T47D (cell line): ENCODE measurements around the gene ADAM10.

Source experiments
- DNase-seq, 2 experiments: peaks; one replicate each; pipeline versions ENCODE4 v3.0.0 to v3.0.0-alpha.2; 2011 to 2012; ENCODE audit warnings: low read depth in 1 of 2, low spot score in 1 of 2
- JUND ChIP-seq: IDR thresholded peaks from 2 replicates; pipeline ENCODE4 v1.6.1; 2012; ENCODE audit warnings: low read depth
- in situ Hi-C: cut with HindIII; loops from 2 replicates; pipeline ENCODE4 v1.10.0; 2016; ENCODE audit warnings: low sequenced_read_pairs, low pct_unique_long_range_greater_than_20kb

Gene ADAM10

DNA sequence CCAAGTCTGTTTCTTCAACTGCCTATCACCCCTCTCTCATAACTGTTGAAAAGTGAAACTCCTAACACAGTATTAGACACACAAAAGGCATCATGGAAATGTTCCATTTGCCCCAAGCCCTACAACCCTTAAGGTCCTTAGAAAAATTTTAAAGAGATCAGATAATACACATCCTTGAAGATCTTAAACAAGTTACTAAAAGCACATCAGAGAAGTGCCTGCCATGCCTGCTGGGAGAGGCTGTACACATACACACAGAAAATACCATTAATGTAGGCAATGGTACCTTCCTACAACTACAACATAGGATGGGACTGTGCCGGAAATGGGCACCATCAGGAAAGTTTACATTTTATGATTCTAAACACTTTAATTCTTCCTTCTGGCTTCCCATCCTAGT, 3.3 kb downstream of the ADAM10 start:
- no peak for DNase-seq
- in situ Hi-C loops, result no loop called here
- TF ChIP-seq JUND, result no peak

DNA sequence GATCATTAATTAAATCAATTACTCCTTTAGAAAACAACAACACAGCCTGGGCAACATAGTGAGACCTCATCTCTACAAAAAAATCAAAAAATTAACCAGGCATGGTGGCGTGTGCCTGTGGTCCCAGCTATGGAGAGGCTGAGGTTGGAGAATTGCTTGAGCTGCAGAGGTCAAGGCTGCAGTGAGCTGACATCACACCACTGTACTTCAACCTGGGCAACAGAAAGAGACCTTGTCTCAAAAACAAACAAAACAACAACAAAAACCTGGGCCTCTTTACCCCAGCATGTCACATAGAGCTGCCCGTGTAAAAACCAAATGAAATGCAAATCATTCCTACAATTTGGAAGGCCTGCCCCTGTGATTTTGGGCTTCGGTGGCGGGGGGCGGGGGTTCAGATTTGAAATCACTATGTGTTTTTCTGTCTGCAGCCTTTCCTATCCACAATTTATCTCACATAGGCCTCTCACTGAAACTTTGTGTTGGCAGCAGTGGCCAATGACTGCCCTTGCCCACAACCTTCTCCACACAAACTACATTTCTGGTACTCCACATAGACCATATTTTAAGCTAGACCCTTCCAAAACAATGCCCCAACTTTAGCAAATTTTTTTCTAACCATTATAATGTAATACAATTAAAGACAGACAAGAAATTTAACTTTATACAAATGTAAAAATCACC, 6.5 kb downstream of the ADAM10 start:
- in situ Hi-C loops, result no loop called here
- DNase-seq, result no peak
- TF ChIP-seq JUND, result no peak

DNA sequence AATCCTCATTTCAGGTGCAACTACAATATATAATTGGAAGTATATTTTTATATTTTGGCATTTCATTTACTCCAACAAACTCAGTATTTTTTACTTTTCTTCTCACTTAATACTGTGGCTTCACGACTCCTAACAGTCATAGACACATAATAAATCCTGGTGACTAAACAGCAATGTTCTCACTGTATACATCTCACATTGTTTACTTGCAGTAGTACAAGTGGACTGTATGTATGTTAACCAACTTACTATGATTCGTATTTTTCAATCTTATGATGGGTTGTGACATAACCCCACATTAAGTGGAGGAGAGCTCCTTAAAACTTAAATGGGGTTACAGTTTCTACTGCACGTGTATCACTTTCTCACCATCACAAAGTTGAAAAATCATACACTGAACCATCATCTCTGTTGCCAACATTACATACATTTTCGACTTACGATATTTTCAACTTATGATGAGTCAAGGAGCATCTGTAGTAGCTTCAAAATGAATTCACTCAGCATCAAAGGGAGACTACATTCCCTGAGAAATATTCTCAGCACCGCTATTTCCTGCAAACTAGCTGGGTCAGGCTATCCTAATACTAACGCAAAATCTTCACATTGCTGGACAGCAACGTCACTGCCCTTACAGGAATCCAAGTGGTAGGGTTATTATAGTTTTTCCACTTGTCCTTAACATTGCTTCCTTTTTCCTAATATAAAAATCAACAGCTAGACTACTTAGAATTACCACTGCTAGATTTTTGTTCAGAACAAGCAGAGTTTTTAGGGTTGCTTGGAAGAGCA, 7.3 kb downstream of the ADAM10 start:
- DNase-seq, result no peak
- in situ Hi-C loops, result no loop called here
- no peak for TF ChIP-seq JUND

DNA sequence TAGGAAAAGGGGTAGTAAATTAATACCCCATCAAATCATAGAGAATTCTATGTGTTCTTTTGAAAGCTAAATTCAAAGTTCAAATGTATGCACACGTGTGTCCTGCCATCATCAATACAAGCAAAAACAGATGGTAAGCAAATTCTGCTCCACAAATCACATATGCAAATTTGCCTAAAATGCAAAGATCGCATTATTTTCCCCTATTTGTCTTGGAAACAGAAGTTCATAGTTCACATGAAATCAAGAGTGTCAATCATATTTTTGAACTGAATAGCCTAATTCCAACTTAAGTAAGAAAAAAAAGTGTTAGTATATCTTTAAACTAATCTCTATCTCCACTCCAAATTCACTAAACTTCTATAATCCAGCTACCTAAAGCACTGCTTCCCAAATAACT, 8.5 kb downstream of the ADAM10 start:
- no peak for TF ChIP-seq JUND
- no peak for DNase-seq
- in situ Hi-C loops, result no loop called here

DNA sequence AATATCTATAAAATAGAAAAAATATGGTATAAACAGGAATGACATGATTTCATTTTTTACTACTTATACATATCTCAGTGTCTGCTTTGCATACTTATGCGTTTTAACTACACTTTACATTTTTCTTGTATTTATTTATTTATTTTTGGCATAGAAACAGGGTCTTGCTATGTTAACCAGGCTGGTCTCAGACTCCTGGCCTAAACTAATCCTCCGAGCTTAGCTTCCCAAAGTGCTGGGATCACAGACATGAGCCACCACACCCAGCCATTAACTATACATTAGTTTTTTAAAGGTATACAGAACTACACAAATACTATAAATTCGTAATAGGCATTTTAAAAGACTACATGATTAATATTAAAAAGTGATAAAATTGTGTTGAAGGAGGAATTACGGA, 9.1 kb downstream of the ADAM10 start:
- in situ Hi-C loops, result no loop called here
- DNase-seq, result no peak
- no peak for TF ChIP-seq JUND

DNA sequence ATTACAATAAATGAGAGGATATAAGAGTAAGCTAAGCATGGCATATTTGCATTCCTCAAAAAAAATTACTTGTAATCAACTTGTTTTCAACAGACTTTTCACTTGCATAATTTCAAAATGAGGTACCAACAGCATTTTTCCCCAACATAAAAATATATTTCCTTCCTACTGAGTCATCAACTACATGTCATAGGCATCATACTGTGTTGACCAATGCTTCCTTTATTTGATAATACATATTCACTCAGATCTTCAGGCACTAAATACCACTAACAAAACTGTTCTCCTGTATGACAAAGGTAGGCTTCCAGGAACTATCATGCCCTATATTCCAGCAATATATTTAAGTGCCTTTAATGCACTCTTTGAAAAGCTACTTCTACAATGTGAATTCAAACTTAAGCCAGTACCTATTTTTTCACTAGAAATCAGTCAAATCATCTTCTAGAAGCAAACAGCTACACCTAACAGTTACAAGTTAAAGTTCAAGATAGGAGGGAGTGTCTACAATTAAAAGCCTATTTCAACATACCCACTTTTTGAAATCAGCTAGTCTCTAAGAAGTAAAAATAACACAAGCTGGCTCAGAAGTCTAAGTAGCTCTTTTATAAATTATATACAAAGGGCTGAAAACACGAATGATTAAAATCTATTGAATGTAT, 11.3 kb downstream of the ADAM10 start:
- no peak for TF ChIP-seq JUND
- in situ Hi-C loops, result no loop called here
- no peak for DNase-seq

DNA sequence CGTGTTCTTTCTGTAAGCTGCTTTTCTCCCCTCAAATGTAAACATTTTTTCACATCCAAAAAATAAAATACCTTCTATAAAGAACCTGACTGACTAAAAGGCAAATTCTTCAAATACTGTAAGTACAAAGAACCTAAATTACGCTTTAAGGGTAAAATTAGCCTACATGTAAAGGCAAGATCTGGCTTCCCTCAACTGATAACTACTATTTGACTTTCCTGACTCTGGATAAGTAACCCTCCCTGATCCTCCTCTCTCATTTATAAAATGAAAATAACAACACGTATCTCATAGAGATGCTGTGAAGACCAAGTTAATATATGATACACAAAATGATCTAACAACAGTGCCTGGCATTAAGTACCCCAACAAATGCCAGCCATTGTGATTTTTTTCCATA, 12.2 kb downstream of the ADAM10 start:
- in situ Hi-C loops, result no loop called here
- no peak for DNase-seq
- no peak for TF ChIP-seq JUND

DNA sequence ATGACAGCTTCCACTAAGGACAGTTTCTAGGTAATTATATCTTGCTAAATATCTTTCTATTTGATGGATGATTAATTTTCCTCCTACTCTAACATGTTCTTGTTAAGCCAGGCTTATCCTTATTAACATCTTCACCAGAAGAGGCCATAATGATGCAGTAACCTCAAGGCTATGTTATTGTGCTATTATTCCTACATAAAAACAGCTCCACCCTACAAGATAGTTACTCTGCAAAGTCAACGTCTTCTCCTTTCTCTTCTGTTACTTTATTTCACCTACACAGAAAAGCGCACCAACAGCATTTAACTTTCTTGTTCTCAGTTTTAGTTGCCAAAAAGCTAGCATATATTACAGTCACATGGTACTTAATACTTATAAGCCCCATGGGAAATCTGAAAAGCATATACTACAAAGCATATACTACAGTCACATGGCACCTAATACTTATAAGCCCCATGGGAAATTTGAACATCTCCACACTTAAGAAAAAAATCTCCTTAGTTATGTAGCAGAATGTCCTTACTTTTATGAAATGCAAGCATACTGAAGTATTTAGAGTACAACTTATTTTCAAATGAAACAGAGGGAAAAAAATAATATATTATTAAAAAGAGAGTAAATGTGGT, 13.4 kb downstream of the ADAM10 start:
- no peak for TF ChIP-seq JUND
- DNase-seq, result no peak
- in situ Hi-C loops, result no loop called here

DNA sequence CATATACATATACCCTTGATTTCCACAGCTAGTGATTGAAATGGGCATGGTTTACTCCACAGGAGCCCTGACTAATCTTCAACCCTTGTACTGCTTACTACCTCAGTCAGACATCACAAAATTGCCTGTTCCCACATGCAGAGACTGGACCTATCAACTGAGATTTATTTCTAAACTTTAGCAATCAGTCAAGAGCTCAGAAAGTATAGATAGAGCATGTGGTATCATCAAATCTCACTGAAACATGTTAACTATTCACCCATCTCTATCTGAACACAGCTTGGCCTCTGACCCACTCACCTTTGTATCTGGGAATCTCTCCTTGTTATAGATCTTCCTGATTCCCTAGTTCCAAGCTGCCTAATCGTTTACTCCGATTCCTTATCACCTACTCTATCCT, 14.6 kb downstream of the ADAM10 start:
- no peak for DNase-seq
- no peak for TF ChIP-seq JUND
- in situ Hi-C loops, result no loop called here

DNA sequence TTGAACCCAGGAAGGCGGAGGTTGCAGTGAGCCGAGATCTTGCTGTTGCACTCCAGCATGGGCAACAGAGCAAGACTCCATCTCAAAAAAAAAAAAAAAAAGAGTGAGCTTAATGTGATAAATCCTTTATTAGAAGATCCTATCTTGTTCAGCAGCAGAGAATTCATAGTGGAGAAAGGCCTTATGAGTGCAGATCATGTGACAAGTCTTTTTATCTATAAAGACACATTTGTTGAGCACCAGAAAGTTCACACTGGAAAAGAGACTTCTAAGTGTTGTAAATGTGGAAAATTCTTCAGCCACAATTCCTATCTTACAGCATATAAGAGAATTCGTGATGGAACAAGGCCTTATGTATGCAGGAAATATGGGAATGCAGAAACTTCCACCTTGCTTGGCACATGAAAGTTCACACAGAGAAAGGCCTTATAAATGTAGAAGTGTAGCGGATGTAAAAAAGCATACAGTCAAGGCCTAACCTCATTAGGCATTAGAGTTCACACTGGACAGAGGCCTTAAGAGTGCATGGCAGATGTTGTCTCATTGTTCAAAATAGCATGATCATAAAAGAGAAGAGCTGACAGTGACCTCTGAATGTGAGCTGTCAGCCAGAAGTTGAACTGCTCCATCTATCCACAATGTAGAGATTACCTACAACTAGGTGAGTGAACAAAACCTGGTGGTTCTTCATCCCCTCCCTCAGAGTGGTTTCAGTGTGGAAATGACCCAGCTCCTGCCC, 16.7 kb downstream of the ADAM10 start:
- in situ Hi-C loops, result no loop called here
- DNase-seq, result no peak
- TF ChIP-seq JUND, result no peak

DNA sequence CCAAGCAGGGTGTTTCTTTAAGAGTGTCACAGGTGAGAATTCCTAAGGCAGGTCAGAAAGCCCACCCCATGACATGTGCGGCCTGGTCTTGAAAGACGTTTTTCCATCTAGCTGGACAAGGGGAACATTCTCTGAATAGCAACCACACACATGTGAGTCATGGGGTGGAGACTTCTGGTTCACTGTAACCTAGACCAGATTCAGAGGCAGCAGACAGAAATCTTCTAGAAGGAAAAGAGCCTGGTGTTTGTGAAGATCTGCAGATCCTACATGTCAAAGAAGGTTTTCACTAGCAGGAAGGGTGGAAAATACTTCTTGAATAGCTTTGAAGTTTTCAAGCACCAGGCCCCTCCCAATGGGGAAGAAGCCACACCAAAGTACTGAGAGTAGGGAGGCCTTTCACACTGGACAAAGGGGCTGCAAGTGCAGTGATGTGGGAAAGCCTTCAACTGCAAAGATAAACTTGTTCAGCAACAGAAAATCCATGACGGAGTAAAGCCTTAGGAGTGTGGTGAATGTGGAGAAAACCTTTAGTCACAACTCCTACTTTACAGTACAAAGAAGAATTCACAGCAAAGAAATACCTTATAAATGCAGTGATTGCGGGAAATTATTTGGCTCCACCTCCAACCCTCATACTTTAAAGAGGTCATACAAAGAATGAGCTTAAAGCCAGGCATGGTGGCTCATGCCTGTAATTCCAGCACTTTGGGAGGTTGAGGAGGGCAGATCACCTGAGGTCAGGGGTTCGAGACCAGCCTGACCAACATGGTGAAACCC, 17.6 kb downstream of the ADAM10 start:
- TF ChIP-seq JUND, result no peak
- DNase-seq, result no peak
- in situ Hi-C loops, result no loop called here
